GM13976 (cell line): ENCODE data around the gene ANAPC4.

Experiments used
- DNase-seq: peaks from one replicate; pipeline ENCODE4 v3.0.0; 2012; ENCODE audit warnings: low spot score
- CTCF ChIP-seq: IDR thresholded peaks from 2 replicates; pipeline ENCODE4 v1.5.1; 2012; ENCODE audit warnings: borderline replicate concordance, mild to moderate bottlenecking; ENCODE audit not compliant: insufficient read depth; ENCODE audit errors: extremely low read depth, missing control alignments, control extremely low read depth
- in situ Hi-C: fragments of 300-500 bp; cut with MboI; formaldehyde crosslinking; loops from one replicate; pipeline ENCODE4 v1.12.0; 2022; ENCODE audit warnings: low sequenced_read_pairs, mixed read lengths, inconsistent platforms; ENCODE audit not compliant: unreplicated experiment

Gene ANAPC4

GRCh38 chr4:25347473-25347872 lies 29.6 kb upstream of the ANAPC4 start:
- TF ChIP-seq CTCF, result no peak
- in situ Hi-C loops, result no loop called here

GRCh38 chr4:25347971-25348370 lies 29.1 kb upstream of the ANAPC4 start:
- no peak for DNase-seq
- no peak for TF ChIP-seq CTCF
- in situ Hi-C loops, result no loop called here

More at GRCh38 chr4:25347473-25347872, 29.6 kb upstream of the ANAPC4 start:
- DNase-seq, result no peak

- in situ Hi-C loops, result loop anchor here (25.0 kb wide), 1 partner anchor 363 kb away; no protein-coding TSS in a partner anchor
- TF ChIP-seq CTCF, result no peak
- no peak for DNase-seq
Measured at GRCh38 chr4:25350561-25350960, 26.5 kb upstream of the ANAPC4 start.

GRCh38 chr4:25351777-25352416 lies 25.2 kb upstream of the ANAPC4 start:
- no peak for DNase-seq
- TF ChIP-seq CTCF, result no peak
- in situ Hi-C loops, result loop anchor here (25.0 kb wide), 1 partner anchor 365 kb away; no protein-coding TSS in a partner anchor

- no peak for TF ChIP-seq CTCF
- no peak for DNase-seq
- in situ Hi-C loops, result loop anchor here (25.0 kb wide), 1 partner anchor 369 kb away; no protein-coding TSS in a partner anchor
Measured at GRCh38 chr4:25356068-25356467, 21.0 kb upstream of the ANAPC4 start.

- no peak for DNase-seq
- TF ChIP-seq CTCF, result no peak
- in situ Hi-C loops, result loop anchor here (25.0 kb wide), 1 partner anchor 371 kb away; no protein-coding TSS in a partner anchor
Measured at GRCh38 chr4:25358515-25359275, 18.4 kb upstream of the ANAPC4 start.
